WERI-Rb-1 (cell line): Measurements from ENCODE around the gene TRPV4.

Source experiments
- DNase-seq: peaks from one replicate; pipeline ENCODE4 v3.0.0-alpha.2; 2020
- H3K27ac ChIP-seq: fragments of 250-450 bp; sonication (Bioruptor Pico); 2 replicates; pipeline ENCODE4 v1.5.1; 2020; ENCODE audit warnings: mild to moderate bottlenecking, moderate library complexity
- H3K27me3 ChIP-seq: fragments of 250-450 bp; sonication (Bioruptor Pico); 2 replicates; pipeline ENCODE4 v1.5.1; 2021; ENCODE audit warnings: mild to moderate bottlenecking, low read depth, moderate library complexity; ENCODE audit not compliant: insufficient read depth, severe bottlenecking
- H3K36me3 ChIP-seq: fragments of 250-450 bp; sonication (Bioruptor Pico); 2 replicates; pipeline ENCODE4 v1.5.1; 2020; ENCODE audit warnings: mild to moderate bottlenecking, moderate library complexity
- H3K4me3 ChIP-seq: 2 replicates; pipeline ENCODE4 v1.5.1; 2011; ENCODE audit warnings: low read depth, mild to moderate bottlenecking, control low read depth, low read length
- H3K9me3 ChIP-seq: fragments of 250-450 bp; sonication (Bioruptor Pico); 2 replicates; pipeline ENCODE4 v1.5.1; 2021; ENCODE audit warnings: mild to moderate bottlenecking, moderate library complexity; ENCODE audit not compliant: severe bottlenecking
- TF ChIP-seq, protein P1 (sequence below): IDR thresholded peaks from 2 replicates; pipeline ENCODE4 v1.5.1; 2011; ENCODE audit warnings: low read depth, mild to moderate bottlenecking, control low read depth, inconsistent platforms, low read length

Gene TRPV4

DNA sequence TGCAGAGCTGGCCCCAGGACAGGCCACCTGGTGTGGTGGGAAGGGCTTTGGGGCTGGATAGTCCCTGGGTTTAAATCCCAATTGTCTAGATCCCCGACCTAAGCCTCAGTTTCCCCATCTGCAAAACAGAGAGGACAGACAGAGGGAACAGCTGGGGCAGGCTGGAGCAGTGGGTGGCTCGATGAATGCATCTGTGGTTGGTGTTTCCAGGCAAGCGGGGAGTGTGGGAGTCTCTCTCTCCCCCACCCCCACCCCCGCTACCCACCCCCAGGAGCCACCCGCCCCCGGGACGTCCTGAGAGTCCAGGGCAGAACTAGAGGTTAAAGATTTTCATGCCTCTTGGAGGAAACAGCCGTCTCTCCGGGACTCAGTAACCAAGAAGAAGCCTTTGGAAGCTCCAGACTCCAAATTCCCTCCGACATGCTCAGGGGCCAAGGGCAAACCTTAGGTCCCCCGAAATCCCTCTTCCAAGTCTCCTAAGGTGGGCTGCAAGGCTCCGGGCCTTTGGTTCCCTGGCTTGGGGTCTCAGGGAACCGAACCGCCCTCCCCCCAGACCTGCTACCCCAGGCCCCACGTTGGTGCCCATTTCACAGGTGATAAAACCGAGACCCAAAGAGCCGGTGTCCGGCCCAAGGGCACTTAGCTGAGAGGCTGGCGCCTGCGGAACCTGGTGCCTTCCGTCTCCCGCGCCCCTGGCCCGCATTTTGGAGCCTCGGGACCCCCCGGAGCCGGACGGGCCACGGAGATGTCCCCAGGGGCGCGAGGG, 474 bp downstream of the TRPV4 start:
- Histone ChIP-seq H3K36me3 (no peaks in the 10 kb centered on the region), H3K9me3 (no peaks in the 10 kb centered on the region), H3K27me3 (no peaks in the 10 kb centered on the region), H3K27ac (no peak overlapping the region), H3K4me3 (no peak overlapping the region)
- TF ChIP-seq, protein P1, sequence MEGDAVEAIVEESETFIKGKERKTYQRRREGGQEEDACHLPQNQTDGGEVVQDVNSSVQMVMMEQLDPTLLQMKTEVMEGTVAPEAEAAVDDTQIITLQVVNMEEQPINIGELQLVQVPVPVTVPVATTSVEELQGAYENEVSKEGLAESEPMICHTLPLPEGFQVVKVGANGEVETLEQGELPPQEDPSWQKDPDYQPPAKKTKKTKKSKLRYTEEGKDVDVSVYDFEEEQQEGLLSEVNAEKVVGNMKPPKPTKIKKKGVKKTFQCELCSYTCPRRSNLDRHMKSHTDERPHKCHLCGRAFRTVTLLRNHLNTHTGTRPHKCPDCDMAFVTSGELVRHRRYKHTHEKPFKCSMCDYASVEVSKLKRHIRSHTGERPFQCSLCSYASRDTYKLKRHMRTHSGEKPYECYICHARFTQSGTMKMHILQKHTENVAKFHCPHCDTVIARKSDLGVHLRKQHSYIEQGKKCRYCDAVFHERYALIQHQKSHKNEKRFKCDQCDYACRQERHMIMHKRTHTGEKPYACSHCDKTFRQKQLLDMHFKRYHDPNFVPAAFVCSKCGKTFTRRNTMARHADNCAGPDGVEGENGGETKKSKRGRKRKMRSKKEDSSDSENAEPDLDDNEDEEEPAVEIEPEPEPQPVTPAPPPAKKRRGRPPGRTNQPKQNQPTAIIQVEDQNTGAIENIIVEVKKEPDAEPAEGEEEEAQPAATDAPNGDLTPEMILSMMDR, result no peak
- DNase-seq, result no peak

DNA sequence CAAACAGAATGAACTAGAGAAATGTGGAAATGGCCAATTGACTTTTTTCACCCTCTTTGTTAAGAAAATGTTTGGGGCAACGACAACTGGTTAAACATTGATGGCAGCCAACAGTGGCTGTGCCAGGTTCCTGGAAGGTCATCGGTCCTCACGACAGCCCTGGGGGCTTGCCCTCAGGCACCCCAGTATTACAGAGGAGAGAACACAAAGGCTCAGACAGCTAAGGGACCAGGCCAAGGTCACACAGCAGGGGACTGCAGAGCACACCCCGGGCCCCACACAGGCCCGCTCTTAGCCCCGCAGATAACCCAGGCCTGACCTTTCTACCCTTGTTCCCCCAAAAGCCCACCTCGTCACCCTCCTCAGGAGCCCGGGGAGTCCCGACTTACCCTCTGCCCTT, 1.3 kb downstream of the TRPV4 start:
- H3K36me3 ChIP-seq, result no peaks in the 10 kb centered on the region
- H3K4me3 ChIP-seq, result no peak overlapping the region
- no peaks in the 10 kb centered on the region for H3K9me3 ChIP-seq
- TF ChIP-seq, protein P1, result no peak
- DNase-seq, result no peak
- H3K27ac ChIP-seq, result no peak overlapping the region
- no peaks in the 10 kb centered on the region for H3K27me3 ChIP-seq

DNA sequence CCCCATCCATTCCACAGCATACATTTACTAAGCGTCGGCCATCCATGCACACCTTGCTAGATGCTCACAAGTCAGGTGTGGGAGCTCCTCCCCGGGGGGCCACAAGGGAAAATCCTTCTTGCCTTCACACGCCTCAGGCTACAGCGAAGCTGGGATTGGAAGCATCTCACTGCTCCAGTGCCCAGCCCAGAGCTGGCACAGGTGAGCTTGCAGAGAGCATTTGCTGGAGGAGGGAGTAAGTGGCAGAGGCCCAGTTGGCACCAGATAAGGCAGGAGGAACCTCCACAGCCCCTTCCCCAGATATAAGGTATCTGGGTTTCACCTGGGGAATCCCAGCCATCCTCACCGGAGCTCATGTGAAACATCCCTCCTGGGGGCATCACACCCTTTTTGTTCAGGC, 1.8 kb downstream of the TRPV4 start:
- H3K9me3 ChIP-seq, result no peaks in the 10 kb centered on the region
- no peak for DNase-seq
- H3K27me3 ChIP-seq, result no peaks in the 10 kb centered on the region
- no peaks in the 10 kb centered on the region for H3K36me3 ChIP-seq
- H3K4me3 ChIP-seq, result no peak overlapping the region
- H3K27ac ChIP-seq, result no peak overlapping the region
- TF ChIP-seq, protein P1, result no peak

DNA sequence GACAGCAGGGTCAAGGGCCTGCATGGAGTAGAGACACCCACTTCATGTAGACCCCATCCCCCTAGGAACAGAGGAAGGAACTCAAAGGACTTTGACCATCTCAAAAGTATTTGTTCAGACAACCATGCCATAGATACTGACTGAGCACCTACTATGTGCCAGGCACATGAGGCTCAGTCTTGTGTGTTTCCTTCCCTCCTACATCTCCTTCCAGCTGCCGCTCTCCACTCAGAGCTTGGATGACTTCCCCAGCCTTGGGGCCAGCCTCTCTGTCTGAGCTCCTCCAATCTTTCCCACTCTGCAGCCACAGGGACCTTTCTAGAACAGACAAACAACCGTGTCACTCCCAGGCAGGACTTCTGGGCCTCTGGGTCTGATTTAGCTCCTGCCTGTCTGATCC, 2.5 kb downstream of the TRPV4 start:
- no peaks in the 10 kb centered on the region for H3K27me3 ChIP-seq
- H3K9me3 ChIP-seq, result no peaks in the 10 kb centered on the region
- TF ChIP-seq, protein P1, result no peak
- no peaks in the 10 kb centered on the region for H3K36me3 ChIP-seq
- no peak overlapping the region for H3K4me3 ChIP-seq
- no peak overlapping the region for H3K27ac ChIP-seq
- DNase-seq, result no peak

DNA sequence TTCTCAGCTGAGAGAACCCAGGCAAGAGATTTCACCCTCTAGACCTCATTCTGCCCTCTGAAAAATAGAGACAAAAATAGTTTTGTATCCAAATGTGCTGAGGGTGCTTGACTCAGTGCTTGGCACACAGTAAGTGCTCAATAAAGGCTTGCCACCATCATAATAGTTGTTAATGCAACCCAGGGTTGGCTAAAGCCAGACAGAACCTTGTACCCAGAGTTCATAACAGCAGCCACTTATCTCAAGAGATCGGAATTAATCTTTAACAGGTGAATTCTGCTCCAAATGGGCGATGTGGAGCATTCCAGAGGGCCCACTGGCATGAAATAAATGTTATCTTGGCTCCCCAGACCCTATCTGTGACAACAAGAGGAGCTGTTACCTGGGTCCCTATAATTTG, 2.9 kb downstream of the TRPV4 start:
- TF ChIP-seq, protein P1, result no peak
- no peaks in the 10 kb centered on the region for H3K36me3 ChIP-seq
- no peaks in the 10 kb centered on the region for H3K27me3 ChIP-seq
- no peak for DNase-seq
- no peak overlapping the region for H3K4me3 ChIP-seq
- H3K27ac ChIP-seq, result no peak overlapping the region
- H3K9me3 ChIP-seq, result no peaks in the 10 kb centered on the region

DNA sequence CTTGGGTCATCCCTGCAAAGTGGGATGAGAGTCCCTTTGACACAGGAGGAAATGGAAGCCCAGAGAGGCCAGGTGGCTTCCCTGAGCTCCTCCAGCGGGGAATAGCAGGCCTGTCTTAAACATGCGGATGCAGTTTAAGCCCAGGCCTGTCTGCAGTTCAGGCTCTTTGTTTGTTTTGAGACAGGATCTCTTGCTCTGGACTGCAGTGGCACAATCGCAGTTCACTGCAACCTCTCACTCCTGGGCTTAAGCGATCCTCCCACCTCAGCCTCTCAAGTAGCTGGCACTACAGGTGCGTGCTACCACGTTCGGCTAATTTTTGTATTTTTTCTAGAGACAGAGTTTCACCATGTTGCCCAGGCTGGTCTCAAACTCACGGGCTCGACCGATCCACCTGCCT, 3.5 kb downstream of the TRPV4 start:
- TF ChIP-seq, protein P1, result no peak
- Histone ChIP-seq H3K27me3 (no peaks in the 10 kb centered on the region), H3K4me3 (no peak overlapping the region), H3K36me3 (no peaks in the 10 kb centered on the region), H3K27ac (0 out of 2 replicates have a peak overlapping the region, but pooled peaks have one; percentile 14), H3K9me3 (no peaks in the 10 kb centered on the region)
- DNase-seq, result no peak
